NT2/D1 (cell line): ENCODE data around the gene PPP1R1B.

Experiments used
- DNase-seq: peaks from one replicate; pipeline ENCODE4 v3.0.0-alpha.2; 2011; ENCODE audit warnings: low read depth, low spot score
- H3K27me3 ChIP-seq: 2 replicates; pipeline ENCODE4 v1.6.0; 2011; ENCODE audit warnings: mild to moderate bottlenecking; ENCODE audit not compliant: insufficient read length, insufficient read depth
- H3K36me3 ChIP-seq: 2 replicates; pipeline ENCODE4 v1.6.1; 2011; ENCODE audit warnings: mild to moderate bottlenecking, low read length, mixed read lengths; ENCODE audit not compliant: insufficient read depth, insufficient read length
- H3K4me1 ChIP-seq: 2 replicates; pipeline ENCODE4 v1.5.1; 2011; ENCODE audit not compliant: insufficient read depth, insufficient read length
- H3K4me3 ChIP-seq: 2 replicates; pipeline ENCODE4 v1.5.1; 2011; ENCODE audit warnings: low read depth; ENCODE audit not compliant: insufficient read length
- H3K9ac ChIP-seq: 2 replicates; pipeline ENCODE4 v1.6.0; 2011; ENCODE audit warnings: low read depth; ENCODE audit not compliant: insufficient read length
- H3K9me3 ChIP-seq: 2 replicates; pipeline ENCODE4 v1.5.1; 2011; ENCODE audit warnings: mild to moderate bottlenecking, low read length; ENCODE audit not compliant: insufficient read depth
- SUZ12 ChIP-seq: IDR thresholded peaks from 2 replicates; pipeline ENCODE4 v1.6.1; 2011; ENCODE audit not compliant: insufficient read length, insufficient read depth; ENCODE audit errors: extremely low read depth
- YY1 ChIP-seq: IDR thresholded peaks from 2 replicates; pipeline ENCODE4 v1.6.1; 2011; ENCODE audit not compliant: insufficient read length, insufficient read depth
- ZNF274 ChIP-seq: IDR thresholded peaks from 2 replicates; pipeline ENCODE4 v1.6.1; 2011; ENCODE audit warnings: mild to moderate bottlenecking, low read depth, low read length

PPP1R1B gene

DNA sequence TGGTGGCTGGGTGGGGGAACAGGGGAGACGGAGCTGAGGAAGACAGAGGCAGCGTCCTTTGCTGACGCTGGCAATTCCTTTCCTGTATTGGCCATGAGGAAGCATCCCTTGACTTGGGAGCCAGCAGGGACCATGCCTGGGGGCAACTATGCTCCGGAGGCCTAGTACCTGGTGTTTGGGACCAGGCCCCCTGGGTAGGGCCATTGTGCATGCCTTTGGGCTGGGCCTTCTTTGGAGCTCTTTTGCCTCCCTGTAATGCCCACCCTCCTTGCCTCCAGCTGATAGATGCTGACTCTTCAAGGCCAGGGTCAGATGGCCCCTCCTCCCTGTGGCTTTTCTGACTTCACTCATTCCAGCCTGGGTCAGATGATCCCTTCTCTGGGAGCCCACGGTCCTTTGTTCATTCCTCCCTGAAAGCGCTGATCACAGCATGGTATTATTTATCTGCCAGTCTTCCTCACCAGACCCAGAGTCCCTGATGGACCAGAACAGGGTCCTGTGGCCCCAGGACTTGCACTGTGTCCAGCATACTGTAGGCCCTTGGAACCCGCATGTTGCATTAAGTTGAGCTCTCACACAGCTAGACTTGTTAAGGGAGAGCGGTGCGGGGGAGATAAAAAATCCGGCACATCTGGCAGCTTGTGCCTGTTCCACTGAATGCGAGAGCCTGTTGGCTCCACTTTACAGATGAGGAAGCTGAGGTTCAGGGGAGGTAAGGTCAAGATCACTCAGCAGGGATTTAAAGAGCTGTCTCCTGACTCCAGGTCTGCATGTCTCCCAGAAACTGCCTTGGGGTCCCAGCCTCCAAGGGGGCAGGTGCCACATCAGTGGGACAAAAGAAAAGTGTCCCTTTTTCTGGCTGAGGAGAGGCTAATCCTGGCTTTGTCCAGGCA is 13.1 kb downstream of the PPP1R1B start:
- peaks cover 4% of the 10 kb centered on the region for H3K27me3 ChIP-seq
- TF ChIP-seq YY1 (no peak), SUZ12 (no peak), ZNF274 (no peak)
- H3K36me3 ChIP-seq, result no peaks in the 10 kb centered on the region
- peaks cover 40% of the 10 kb centered on the region for H3K4me1 ChIP-seq
- no peak overlapping the region for H3K4me3 ChIP-seq
- no peak for DNase-seq
- H3K9ac ChIP-seq, result peak overlapping the region; percentile 54
- H3K9me3 ChIP-seq, result no peaks in the 10 kb centered on the region

DNA sequence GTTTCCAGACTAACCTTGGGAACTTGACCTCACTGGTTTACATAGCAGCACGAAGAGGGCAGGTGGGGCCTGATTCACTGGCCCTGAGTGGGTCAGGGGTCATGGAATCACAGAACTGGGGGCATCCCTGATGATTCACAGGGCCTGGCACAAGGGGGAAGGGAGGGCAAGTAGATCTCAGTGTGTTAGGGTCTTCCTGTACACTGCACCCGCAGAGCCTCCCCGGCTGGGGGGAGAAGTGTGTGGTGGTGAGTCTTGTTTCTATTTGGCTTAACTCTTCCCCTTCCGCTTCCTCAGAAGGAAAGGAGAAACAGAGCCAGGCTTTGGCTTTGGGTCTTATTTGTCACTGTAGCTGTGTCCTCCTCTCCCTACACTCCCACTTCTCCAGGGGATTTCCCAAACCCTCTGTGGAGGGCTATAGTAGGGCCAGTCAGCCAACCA is 13.9 kb downstream of the PPP1R1B start:
- no peak for DNase-seq
- no peaks in the 10 kb centered on the region for H3K36me3 ChIP-seq
- H3K9ac ChIP-seq, result peak overlapping the region; percentile 54
- H3K27me3 ChIP-seq, result peaks cover 4% of the 10 kb centered on the region
- no peaks in the 10 kb centered on the region for H3K9me3 ChIP-seq
- no peak overlapping the region for H3K4me3 ChIP-seq
- H3K4me1 ChIP-seq, result peaks cover 43% of the 10 kb centered on the region
- no peak for TF ChIP-seq SUZ12
- TF ChIP-seq ZNF274, result no peak
- TF ChIP-seq YY1, result no peak

DNA sequence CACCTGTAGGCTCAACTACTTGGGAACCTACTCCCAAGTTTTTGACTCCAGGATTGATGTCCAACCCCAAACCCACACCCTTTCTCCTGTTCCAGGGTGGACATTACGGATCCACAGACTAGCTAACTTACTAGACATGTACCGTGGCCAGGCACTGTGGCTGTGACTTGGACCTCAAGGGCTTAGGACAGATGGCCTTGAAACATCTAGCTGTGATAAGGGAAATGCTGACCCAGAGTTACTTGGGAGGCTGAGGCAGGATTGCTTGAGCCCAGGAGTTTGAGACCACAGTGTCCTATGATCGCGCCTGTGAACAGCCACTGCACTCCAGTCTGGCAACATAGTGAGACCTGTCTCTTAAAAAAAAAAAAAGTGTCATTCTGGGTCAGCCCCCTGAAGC is 14.3 kb downstream of the PPP1R1B start:
- H3K27me3 ChIP-seq, result peaks cover 4% of the 10 kb centered on the region
- H3K36me3 ChIP-seq, result no peaks in the 10 kb centered on the region
- peaks cover 38% of the 10 kb centered on the region for H3K4me1 ChIP-seq
- peak overlapping the region; percentile 54 for H3K9ac ChIP-seq
- no peak for DNase-seq
- no peak overlapping the region for H3K4me3 ChIP-seq
- no peaks in the 10 kb centered on the region for H3K9me3 ChIP-seq
- TF ChIP-seq YY1, result no peak
- no peak for TF ChIP-seq ZNF274

DNA sequence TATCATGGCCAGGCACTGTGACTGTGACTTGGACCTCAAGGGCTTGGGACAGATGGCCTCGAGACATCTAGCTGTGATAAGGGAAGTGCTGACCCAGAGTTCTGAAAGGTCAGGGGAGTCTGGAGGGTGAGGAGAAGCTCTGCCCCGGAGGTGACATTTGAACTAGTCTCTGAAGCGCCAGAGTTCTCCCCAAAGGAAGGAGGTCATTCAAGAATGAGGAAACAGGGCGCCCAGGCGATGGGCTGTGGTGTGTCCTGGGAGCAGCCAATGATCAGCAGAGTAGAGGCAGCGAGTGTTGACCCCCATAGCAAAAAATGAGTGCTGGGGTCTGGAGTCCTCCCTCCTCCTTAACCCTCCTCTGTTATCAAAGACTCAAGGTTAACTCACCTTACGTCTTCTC is 15.1 kb downstream of the PPP1R1B start:
- Histone ChIP-seq H3K27me3 (peaks cover 4% of the 10 kb centered on the region), H3K4me1 (peaks cover 31% of the 10 kb centered on the region), H3K9ac (no peak overlapping the region), H3K9me3 (no peaks in the 10 kb centered on the region), H3K4me3 (no peak overlapping the region), H3K36me3 (no peaks in the 10 kb centered on the region)
- TF ChIP-seq ZNF274 (no peak), YY1 (no peak), SUZ12 (no peak)
- no peak for DNase-seq

DNA sequence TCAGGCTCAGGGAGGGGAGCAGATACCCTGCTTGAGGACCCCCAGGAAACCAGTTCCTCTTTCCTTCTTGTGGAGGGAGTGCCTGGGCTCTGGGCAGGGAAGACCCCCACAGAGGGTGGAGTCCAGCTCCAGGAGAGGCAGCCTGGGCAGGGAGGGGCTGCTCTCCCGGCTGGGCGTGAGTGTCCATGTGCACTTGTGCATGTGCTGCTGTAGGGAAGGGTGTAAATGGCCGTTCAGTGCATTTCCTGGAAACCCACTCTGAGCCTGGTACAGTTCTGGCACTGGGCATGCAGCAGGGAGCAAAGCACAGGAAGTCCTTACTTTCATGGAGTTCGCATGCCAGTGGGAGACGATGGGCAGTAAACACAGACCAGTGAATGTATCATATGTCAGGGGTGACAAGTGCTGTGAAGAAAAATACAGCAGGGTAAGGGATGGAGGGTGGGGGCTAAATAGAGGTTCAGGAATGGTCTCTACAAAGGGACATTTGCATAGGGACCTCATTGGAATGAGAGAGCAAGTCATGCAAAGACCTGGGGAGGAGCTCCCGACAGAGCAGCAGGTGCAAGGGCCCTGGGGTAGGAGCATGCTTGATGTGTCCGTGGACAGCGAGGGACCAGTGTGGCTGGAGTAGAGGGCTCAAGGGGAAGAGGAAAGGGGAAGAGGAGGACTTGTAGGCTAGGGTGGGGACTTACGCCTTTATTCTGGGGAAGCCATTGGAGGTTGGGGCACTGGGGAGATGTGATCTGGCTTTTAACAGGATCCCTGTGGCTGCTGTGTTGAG is 15.7 kb downstream of the PPP1R1B start:
- H3K9ac ChIP-seq, result no peak overlapping the region
- H3K9me3 ChIP-seq, result no peaks in the 10 kb centered on the region
- no peak for DNase-seq
- TF ChIP-seq ZNF274 (no peak), YY1 (no peak), SUZ12 (no peak)
- peaks cover 35% of the 10 kb centered on the region for H3K4me1 ChIP-seq
- H3K27me3 ChIP-seq, result peaks cover 4% of the 10 kb centered on the region
- no peak overlapping the region for H3K4me3 ChIP-seq
- no peaks in the 10 kb centered on the region for H3K36me3 ChIP-seq

DNA sequence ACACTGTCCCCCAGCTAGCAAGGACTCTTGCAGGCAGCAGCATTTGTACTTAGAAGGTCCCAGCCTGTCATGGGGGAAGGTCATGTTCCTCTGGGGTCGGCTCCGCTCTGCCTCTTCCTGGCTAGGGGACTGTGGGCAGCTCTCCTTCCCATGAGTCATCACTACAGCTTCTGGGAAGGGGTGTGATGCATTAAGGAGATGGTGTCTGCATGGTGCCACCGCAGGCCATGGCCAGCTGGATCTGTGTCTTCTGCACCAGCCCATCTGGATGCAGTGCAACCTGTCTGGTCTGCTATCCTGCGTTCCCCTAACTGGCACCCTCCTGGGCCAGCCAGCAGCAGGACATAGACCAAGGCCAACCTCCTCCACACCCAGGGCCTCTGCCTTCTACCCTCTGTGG is 16.5 kb downstream of the PPP1R1B start:
- H3K36me3 ChIP-seq, result no peaks in the 10 kb centered on the region
- H3K9me3 ChIP-seq, result no peaks in the 10 kb centered on the region
- TF ChIP-seq ZNF274 (no peak), SUZ12 (no peak)
- no peak overlapping the region for H3K4me3 ChIP-seq
- peaks cover 35% of the 10 kb centered on the region for H3K4me1 ChIP-seq
- DNase-seq, result no peak
- H3K9ac ChIP-seq, result no peak overlapping the region
- H3K27me3 ChIP-seq, result peaks cover under 1% of the 10 kb centered on the region

DNA sequence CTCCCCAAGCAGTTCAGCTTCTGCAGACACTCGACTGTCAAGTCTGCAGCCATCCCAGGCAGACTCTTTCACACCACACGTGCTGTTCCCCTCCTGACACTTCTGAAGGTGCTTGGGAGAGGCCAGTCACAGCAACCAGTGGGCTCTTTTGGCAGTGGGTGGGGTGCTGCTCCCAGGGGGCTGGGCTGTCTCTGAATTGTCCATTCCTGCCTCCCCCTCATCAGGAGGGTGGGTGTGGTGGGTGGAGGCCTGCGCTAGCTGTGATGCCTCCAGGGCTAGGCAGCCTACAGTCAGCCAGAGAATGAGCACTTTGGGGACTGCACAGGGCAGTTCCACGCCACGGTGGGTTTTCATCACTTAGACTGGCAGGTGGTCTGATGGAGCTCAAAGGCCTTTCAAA is 20.5 kb downstream of the PPP1R1B start:
- DNase-seq, result no peak
- no peak overlapping the region for H3K4me3 ChIP-seq
- H3K36me3 ChIP-seq, result peaks cover 4% of the 10 kb centered on the region
- peaks cover 26% of the 10 kb centered on the region for H3K4me1 ChIP-seq
- H3K9me3 ChIP-seq, result no peaks in the 10 kb centered on the region
- TF ChIP-seq SUZ12 (no peak), YY1 (no peak), ZNF274 (no peak)
- H3K9ac ChIP-seq, result no peak overlapping the region
- no peaks in the 10 kb centered on the region for H3K27me3 ChIP-seq
